NCI-H345 treated with DMSO at 0.1 percent for 48 hours (cell line): Measurements from ENCODE around the gene SPIRE1.
"Not testable (repeated sequence)": the region's sequence is repeated elsewhere in the genome, so short reads cannot be mapped to it uniquely, and the experiment has no call there.

Experiments
- DNase-seq: peaks from one replicate; lab custom pipeline; 2025; ENCODE audit not compliant: unreplicated experiment; lab: John Stamatoyannopoulos, UW

Gene SPIRE1

DNA sequence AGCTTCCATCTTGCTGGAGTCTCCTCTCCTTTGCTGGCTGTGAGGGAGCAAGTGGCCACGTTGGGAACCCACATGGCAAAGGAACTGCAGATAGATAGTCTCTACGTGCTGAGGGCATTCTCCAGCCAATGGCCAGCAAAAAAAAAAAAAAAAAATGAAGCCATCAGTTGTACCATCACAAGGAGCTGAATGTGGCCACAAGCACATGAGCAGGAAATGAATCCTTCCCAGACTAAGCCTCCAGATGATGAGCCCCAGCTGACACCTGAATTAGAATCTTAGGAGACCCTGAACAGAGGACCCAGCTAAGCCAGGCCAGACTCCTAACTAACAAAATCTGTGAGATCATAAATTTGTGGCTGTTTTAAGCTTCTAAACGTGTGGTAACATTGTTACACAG, 57.9 kb downstream of the SPIRE1 start:
- DNase-seq, result no peak

DNA sequence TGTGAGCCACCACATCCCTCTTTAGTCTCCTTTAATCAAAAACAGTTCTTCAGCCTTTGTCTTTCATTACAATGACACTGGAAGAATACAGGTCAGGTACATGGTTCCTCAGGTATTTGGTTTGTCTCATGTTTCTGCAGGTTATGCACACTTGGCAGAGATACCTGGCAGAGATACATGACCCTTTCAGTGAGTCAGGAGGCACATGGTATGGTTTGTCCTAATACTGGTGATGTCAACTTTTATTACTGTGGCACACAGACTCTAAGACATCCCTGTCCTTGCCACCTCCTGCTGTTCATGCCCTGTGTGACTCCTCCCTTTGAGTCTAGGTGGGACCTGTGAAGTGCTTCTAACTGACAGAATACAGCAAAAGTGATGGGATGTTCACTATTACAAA, 58.4 kb downstream of the SPIRE1 start:
- DNase-seq, result peak; percentile 3

DNA sequence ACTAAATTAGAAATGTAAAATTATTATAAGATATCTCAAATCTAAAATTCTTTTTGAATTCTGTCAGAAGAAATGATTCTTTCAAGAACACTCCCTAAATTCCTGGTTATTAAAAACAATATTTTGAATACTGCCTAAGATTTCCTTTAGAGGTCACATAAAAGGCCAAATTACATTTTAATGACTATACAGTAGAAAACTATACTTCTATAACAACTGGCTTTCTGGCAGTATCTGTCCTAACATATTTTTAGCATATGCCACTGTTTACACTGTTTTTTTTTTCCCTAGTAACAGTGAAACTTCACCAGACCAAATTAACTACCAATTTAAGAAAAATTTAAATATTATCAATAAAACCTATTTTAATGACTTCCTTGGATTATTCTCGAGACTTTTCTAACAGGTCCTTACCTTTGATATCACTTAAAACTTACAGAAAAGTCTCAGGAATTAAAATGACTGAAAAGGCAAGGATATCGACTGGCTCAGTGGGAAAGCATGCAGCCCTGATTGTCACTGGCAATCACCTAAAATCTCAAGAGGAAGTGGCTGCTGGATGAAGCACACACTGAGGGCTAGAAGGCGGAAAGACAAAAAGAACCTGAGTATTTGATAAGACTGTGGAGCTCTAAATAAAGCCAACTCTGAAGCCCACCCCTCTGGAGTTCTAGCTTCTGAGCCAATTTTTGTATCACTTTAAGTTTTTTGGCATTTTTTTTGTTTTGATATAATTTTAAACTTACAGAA, 59.6 kb downstream of the SPIRE1 start:
- DNase-seq, result no peak

- no peak for DNase-seq
These were observed 60.1 kb downstream of the SPIRE1 start for GRCh38 chr18:12597760-12598159.

DNA sequence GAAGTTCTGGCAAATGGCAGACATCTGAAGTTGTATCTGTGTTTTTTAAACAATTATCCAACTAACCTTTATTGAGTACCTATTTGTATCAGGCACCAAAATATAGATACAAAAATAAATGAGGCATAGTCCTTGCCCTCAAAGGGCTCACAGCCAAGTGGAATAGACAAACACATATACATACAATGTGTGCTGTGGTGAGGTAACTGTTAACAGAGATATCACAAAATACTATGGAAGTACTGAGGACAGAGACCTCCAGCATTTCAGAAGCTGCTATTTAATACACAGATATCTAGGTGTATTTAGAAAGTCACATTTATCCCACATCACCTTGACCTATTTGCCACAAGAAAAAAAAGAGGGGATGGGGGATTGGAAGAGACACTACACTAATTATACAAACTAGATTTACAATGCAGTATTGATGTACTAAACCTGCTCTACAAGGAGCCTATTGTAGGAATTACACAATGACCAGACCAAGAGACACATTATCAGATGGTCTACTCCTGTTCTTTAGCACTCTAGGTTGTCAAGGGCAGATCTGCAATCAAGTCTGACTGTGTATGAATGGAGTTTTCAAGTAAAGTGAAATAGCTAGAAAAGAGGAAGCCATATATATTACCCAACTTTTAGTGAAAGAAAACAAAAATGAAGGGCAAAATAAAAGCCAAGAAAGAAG, 62.2 kb downstream of the SPIRE1 start:
- no peak for DNase-seq

DNA sequence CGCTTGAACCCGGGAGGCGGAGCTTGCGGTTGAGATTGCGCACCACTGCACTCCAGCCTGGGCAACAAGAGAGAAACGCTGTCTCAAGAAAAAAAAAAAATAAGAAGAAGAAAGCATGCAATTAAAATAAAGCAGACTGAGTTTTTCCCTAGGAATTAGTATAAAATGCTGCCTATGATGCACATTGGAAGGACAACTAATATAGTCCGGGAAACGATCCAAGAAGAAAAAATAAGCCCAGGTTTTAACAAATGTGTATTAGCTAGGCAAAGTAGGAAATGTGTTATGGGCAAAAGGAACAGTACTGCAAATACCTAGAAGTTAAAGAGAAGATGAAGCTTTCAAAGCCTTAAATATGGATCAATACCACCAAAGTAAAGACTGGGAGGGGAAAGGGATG, 64.0 kb downstream of the SPIRE1 start:
- DNase-seq, result no peak

GRCh38 chr18:12592597-12593127, 65.2 kb downstream of the SPIRE1 start:
- DNase-seq, result no peak

DNA sequence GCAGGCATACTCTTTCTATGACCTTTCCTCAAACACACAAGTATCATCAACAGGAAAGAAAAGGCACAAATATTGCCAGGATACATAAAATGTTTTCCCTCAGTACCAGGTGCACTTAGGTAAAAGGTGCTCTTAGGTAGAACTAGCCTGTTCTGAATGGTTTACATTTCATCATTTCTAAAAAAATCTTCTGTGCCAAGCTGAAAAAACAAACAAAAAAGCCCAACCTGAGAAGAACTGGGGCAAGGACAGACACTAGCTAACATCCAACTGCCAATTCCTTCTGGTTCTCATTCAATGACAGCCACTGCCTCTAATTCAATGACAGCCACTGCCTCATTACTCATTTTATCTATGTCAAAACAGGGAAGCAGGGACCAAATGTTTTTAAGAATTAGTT, 68.5 kb downstream of the SPIRE1 start:
- DNase-seq, result peak; percentile 10

DNA sequence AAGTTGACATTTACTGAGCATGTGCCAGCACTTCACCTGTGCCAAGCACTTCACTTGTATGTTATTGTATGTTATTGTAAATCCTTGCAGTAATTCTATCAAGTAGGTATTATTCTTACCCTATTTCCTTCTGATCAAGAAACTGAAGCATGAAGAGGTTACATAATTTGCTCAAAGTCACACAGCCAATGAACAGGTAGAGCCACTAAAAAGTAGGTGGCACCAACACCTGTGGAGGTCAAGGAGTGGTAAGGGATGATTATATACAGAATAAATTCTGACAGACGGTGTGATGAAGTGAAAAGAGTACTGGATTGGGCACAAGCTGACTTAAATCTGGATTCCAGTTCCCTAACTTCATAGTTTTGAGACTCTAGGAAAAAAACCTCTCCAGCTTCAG, 71.0 kb downstream of the SPIRE1 start:
- DNase-seq, result no peak

DNA sequence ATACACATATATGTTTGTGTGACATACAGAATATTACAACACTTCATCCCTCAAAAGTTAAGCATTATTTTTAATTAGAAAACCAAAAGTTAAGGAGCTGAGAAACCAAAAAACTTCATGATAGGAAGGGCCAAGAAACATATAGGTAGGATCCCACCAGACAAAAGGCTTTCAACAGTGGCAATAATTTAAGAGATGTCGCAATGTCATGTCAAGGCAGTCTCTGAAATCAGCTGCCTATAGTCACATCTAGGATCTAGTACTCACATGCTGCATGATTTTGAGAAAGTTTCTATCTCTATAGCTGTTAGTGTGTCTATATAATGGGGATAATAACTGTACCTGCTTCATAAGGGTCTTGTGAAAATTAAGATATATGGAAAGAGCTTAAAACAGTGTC, 72.7 kb downstream of the SPIRE1 start:
- DNase-seq, result no peak

- no peak for DNase-seq
These were observed 77.1 kb downstream of the SPIRE1 start for GRCh38 chr18:12580630-12581342.

DNA sequence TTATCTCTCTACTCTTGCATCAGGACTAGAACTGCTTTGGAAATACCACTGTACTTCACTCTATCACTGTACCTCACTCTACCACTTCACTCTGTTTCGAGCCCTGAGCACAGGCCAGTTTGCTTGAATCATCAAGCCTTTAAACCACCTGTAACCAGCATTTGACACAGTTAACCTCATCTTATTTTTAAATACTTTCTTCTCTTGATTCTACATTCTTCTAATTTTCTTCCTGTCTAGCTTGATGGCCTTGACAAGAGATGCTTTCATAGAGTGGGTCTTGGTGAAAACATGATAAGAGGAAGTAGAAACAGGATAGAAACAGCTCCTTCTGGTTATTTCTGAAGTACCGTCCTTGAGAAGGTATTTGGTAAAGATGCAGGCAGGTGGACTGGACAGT, 78.1 kb downstream of the SPIRE1 start:
- DNase-seq, result no peak

- no peak for DNase-seq
These were observed 80.1 kb downstream of the SPIRE1 start for GRCh38 chr18:12577848-12578247.

DNA sequence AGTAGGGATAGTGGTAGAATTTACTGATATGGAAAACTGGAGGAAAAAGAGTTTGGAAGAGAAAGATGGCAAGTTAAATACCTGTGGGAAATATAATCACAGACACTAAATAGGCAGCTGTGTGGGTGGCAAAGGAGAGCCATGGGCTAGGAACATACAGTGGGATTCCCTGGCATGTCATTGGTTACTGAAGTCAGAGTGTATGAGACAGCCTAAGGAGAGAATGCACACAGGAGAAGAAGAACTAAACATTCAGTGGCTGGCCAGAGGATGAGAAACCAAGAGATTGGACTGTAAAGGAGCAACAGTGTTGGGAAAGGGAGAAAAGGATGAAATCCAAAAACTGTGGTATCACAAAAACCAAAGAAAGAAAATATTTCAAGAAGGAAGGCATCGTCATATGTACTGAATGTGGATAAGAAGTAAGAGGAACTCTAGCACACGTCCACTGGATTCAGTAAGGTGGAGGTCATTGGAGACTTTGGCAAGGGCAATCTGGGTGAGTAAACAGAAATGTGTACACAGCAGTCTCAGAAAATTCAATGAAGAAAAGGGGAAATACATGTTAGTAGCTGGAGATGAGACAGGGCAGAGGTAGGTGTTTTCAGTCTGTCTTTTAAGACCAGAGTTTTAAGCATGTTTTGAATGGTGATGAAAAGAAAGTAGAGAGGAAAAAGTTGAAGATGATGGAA, 83.3 kb downstream of the SPIRE1 start:
- DNase-seq, result no peak

DNA sequence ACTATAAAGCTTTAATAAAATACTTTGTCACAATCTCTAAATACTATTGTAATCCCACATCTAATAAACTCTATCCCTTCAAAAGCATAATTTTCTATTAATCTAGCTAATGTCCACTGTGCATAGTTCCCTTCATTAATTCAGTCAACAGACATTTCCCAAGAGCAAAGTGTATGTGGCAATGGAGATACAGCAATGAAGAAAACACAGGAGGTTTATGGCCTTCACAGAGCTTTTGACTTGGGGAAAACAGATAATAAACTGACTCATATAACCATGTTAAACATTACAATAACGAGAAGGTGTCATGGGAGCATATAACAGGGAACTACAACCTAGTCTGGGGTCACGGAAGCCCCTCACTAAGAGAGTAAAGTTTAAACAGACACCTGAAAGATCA, 86.3 kb downstream of the SPIRE1 start:
- DNase-seq, result no peak

DNA sequence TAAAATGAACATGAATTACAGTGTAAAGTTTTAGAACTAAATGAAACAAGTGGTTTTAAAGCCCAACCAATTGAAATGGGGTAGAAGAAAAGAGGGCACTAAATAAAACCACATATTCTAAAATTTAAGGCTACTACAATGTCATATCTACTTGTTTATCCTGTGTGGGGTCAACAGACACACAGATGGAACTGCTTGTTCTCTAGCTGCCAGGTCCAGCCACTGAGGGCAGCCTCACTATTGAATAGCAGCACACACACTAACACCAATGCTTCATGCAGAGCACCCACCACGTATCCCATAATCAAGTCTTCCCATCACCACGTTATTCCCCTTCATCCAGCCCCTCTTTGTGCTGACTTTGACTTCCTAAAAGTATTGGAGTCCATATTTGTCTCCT, 88.1 kb downstream of the SPIRE1 start:
- DNase-seq, result no peak

DNA sequence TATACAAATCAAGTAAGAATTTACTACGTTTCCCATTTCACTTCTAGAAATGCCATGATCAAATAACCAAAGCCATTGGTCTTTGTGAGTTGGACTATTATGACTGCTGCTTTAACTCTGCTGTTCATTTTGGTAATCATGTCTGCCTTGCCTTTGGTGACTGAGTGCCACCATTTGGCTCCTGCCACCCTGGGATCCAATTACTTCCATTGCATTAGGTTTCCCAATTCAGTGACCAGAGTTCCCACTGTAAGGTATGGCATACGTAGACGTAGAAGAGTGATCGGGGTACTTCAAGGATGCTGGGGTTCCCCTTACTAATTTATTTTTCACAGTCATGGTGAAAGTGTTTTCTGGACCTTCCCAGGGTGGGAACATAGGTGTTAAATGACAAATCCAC, 90.1 kb downstream of the SPIRE1 start:
- DNase-seq, result no peak

- DNase-seq, result no peak
These were observed 93.0 kb downstream of the SPIRE1 start for GRCh38 chr18:12564861-12565260.

DNA sequence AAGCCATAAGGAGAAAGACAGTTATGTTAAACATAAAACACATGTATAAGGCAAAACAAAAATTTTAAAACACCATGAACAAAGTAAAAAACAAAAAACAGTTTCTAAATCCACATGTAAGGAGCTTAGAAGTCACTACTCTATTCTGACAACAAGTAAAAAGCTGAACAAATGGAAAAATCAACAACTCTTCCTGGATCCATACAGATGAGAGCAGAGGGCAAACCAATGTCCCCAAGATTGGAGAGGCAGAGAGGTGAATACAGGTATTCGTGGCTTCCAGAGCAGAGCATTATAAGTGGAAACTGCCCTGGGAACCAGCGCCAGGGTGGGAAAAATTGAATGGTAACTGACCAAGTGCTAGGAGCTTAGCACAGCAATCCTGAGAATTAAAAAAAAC, 93.5 kb downstream of the SPIRE1 start:
- DNase-seq, result no peak

- DNase-seq, result not testable (repeated sequence)
These were observed 97.3 kb downstream of the SPIRE1 start for GRCh38 chr18:12560600-12560999.

DNA sequence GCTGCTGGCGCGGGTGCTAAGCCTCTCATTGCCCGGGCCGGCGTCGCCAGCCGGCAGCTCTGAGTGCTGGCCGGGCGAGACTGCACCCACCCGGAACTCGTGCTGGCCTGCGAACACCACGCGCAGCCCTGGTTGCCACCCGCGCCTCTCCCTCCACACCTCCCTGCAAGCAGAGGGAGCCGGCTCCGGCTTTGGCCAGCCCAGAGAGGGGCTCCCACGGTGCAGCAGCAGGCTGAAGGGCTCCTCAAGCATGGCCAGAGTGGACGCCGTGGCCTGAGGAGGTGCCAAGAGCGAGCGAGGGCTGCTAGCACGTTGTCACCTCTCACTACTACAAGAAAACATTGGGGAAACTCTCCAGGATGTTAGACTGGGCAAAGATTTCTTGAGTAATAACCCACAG, 98.6 kb downstream of the SPIRE1 start:
- no peak for DNase-seq
